Lung (tissue), 12 donors: ENCODE measurements around the gene CALHM6. TPM values are rescaled to one million over a fixed set of nuclear protein-coding genes. Genes with fewer than 3 reads are reported as not detected.
A peak's percentile ranks its signal among the peaks of the same experiment; 100 is the strongest.

Experiments
- ATAC-seq: fragments of 200-7000 bp; cut with Tn5 transposase; one replicate; pipeline ENCODE4 v1.9.1; 2020; ENCODE audit warnings: moderate number of reproducible peaks; ENCODE audit not compliant: insufficient read depth, low FRiP score
- DNase-seq, 3 donors: peaks; one replicate each; pipeline ENCODE4 v3.0.0-alpha.2; 2013 to 2017
- H3K27ac ChIP-seq, 2 donors: one replicate each; pipeline ENCODE4 v1.5.1; 2013; ENCODE audit warnings: mild to moderate bottlenecking in 2 of 2, moderate library complexity in 2 of 2, control low read depth in 1 of 2, inconsistent platforms in 1 of 2, low read depth in 1 of 2, low read length in 1 of 2
- H3K27me3 ChIP-seq, 3 donors: one replicate each; pipeline ENCODE4 v1.5.1; 2013; ENCODE audit warnings: low read length in 2 of 3; ENCODE audit not compliant: control insufficient read depth in 3 of 3, insufficient read depth in 3 of 3
- H3K36me3 ChIP-seq, 4 donors: one replicate each; pipeline ENCODE4 v1.5.1; 2013; ENCODE audit warnings: low read length in 4 of 4, mild to moderate bottlenecking in 1 of 4, moderate library complexity in 1 of 4; ENCODE audit not compliant: control insufficient read depth in 4 of 4, insufficient read depth in 4 of 4
- H3K4me1 ChIP-seq, 5 donors: one replicate each; pipeline ENCODE4 v1.5.1; 2013; ENCODE audit warnings: low read length in 5 of 5, mild to moderate bottlenecking in 2 of 5, moderate library complexity in 1 of 5; ENCODE audit not compliant: control insufficient read depth in 5 of 5, insufficient read depth in 5 of 5
- H3K4me3 ChIP-seq: one replicate; pipeline ENCODE4 v1.5.1; 2013; ENCODE audit warnings: mild to moderate bottlenecking, control low read depth, moderate library complexity
- H3K9ac ChIP-seq, 2 donors: one replicate each; pipeline ENCODE4 v1.5.1; 2013; ENCODE audit warnings: low read length in 2 of 2, control low read depth in 1 of 2; ENCODE audit not compliant: insufficient read depth in 1 of 2
- H3K9me3 ChIP-seq, 4 donors: one replicate each; pipeline ENCODE4 v1.5.1; 2013; ENCODE audit warnings: low read length in 3 of 4, mild to moderate bottlenecking in 1 of 4, moderate library complexity in 1 of 4; ENCODE audit not compliant: control insufficient read depth in 4 of 4, insufficient read depth in 3 of 4
- WGBS, 2 donors: extraction: QIAGEN DNeasy Blood & Tissue Kit; methylation state at CpG; one replicate each; pipeline ENCODE4 v1.1.7; 2013; 5-methylcytosine and 5-hydroxymethylcytosine counted together
- polyA plus RNA-seq, 2 donors: library from polyadenylated mRNA; stranded (reverse); fragments of 200-250 nt; gene quantifications; one replicate each; pipeline ENCODE4 v1.2.1, GENCODE V29; 2013
- total RNA-seq, 2 donors: library from RNA; depleted of rRNA in 1 of 2; stranded (reverse); fragments of >200 nt in 1 of 2; gene quantifications; one replicate each; pipeline ENCODE4 v1.2.1, GENCODE V29; 2014 to 2021
- TF ChIP-seq, protein P1 (sequence below): IDR thresholded peaks from 2 replicates; pipeline ENCODE4 v1.5.1; 2012; ENCODE audit warnings: mild to moderate bottlenecking; ENCODE audit errors: control extremely low read depth, extremely low read depth
- donor health status: control.
- donor health status: control.
- donor health status: Bipolar disorder and iron deficiency.
- donor health status: healthy.
- donor health status: DM: yes; HTN: yes; CAD: no.

The CALHM6 gene
- total and polyA plus RNA-seq, 4 donors: 2.1 to 20.8 (median 7.6) TPM

GRCh38 chr6:116444092-116444491 is 17.1 kb upstream of the CALHM6 start:
- H3K27me3 ChIP-seq: no peaks in the 10 kb centered on the region

GRCh38 chr6:116444575-116444974 is 16.6 kb upstream of the CALHM6 start:
- DNase-seq (no peak), ATAC-seq (no peak)
- H3K9me3 ChIP-seq: no peaks in the 10 kb centered on the region
- H3K4me3 ChIP-seq: no peak overlapping the region
- peaks cover 0 to 18% (median 0%) of the 10 kb centered on the region in 5 donors for H3K4me1 ChIP-seq
- no peak overlapping the region for H3K27ac ChIP-seq
- WGBS, 2 donors: 84 to 92% methylated on average over 1 of the region's 1 CpG
- H3K36me3 ChIP-seq: no peaks in the 10 kb centered on the region
- TF ChIP-seq, protein P1, sequence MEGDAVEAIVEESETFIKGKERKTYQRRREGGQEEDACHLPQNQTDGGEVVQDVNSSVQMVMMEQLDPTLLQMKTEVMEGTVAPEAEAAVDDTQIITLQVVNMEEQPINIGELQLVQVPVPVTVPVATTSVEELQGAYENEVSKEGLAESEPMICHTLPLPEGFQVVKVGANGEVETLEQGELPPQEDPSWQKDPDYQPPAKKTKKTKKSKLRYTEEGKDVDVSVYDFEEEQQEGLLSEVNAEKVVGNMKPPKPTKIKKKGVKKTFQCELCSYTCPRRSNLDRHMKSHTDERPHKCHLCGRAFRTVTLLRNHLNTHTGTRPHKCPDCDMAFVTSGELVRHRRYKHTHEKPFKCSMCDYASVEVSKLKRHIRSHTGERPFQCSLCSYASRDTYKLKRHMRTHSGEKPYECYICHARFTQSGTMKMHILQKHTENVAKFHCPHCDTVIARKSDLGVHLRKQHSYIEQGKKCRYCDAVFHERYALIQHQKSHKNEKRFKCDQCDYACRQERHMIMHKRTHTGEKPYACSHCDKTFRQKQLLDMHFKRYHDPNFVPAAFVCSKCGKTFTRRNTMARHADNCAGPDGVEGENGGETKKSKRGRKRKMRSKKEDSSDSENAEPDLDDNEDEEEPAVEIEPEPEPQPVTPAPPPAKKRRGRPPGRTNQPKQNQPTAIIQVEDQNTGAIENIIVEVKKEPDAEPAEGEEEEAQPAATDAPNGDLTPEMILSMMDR: no peak
- H3K27me3 ChIP-seq: no peaks in the 10 kb centered on the region
- H3K9ac ChIP-seq: no peak overlapping the region

More at GRCh38 chr6:116444092-116444491, 17.1 kb upstream of the CALHM6 start:
- Histone ChIP-seq H3K4me1 (peaks cover 0 to 23% (median 0%) of the 10 kb centered on the region in 5 donors), H3K9ac (no peak overlapping the region), H3K27ac (no peak overlapping the region), H3K4me3 (no peak overlapping the region), H3K9me3 (no peaks in the 10 kb centered on the region), H3K36me3 (no peaks in the 10 kb centered on the region)
- ATAC-seq (no peak), DNase-seq (peak in 2 of 3 donors; percentile 41 to 56)
- 27 to 36% methylated on average over 3 of the region's 3 CpGs for WGBS, 2 donors
- TF ChIP-seq, protein P1: no peak

- Histone ChIP-seq H3K9me3 (no peaks in the 10 kb centered on the region), H3K27me3 (no peaks in the 10 kb centered on the region), H3K4me1 (peaks cover 0 to 18% (median 0%) of the 10 kb centered on the region in 5 donors), H3K36me3 (no peaks in the 10 kb centered on the region), H3K9ac (no peak overlapping the region), H3K4me3 (no peak overlapping the region), H3K27ac (no peak overlapping the region)
- TF ChIP-seq, protein P1: no peak
- DNase-seq: no peak
- 56 to 62% methylated on average over 5 of the region's 5 CpGs for WGBS, 2 donors
- no peak for ATAC-seq
Observed at GRCh38 chr6:116445102-116445501, 16.1 kb upstream of the CALHM6 start.

DNA sequence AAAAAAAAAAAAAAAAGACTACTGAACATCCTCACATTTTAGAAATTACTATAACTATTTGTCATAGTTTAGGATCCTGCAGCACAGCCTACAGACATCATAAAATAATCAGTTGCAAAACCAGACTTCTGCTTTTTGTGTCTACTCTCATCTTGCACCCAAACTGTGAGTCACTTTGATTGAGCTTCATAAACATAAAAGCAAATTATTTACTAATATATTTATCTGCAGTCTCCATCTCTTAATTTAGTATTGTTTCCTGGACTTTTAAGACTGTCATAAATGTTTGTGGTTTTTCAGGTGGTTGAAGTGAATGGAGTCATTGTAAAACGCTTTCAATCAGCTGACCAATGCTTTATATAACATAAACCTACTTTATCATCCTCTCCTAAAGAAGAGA is 14.8 kb upstream of the CALHM6 start:
- H3K9ac ChIP-seq: no peak overlapping the region

More for the DNA sequence above, 14.8 kb upstream of the CALHM6 start:
- no peak overlapping the region for H3K27ac ChIP-seq
- TF ChIP-seq, protein P1: no peak
- no peak overlapping the region for H3K4me3 ChIP-seq
- no peaks in the 10 kb centered on the region for H3K9me3 ChIP-seq
- no peak for ATAC-seq
- H3K36me3 ChIP-seq: no peaks in the 10 kb centered on the region
- H3K4me1 ChIP-seq: peaks cover 0 to 18% (median 0%) of the 10 kb centered on the region in 5 donors
- H3K27me3 ChIP-seq: no peaks in the 10 kb centered on the region
- WGBS, 2 donors: 63 to 74% methylated on average over 1 of the region's 1 CpG
- DNase-seq: no peak
